GM19240 (cell line): ENCODE measurements around the gene ACVR1.
"Not testable (repeated sequence)": the region's sequence is repeated elsewhere in the genome, so short reads cannot be mapped to it uniquely, and the experiment has no call there.

Source experiments
- DNase-seq: peaks from one replicate; pipeline ENCODE4 v3.0.0; 2011; ENCODE audit warnings: low spot score; ENCODE audit not compliant: insufficient read length

The ACVR1 gene

DNA sequence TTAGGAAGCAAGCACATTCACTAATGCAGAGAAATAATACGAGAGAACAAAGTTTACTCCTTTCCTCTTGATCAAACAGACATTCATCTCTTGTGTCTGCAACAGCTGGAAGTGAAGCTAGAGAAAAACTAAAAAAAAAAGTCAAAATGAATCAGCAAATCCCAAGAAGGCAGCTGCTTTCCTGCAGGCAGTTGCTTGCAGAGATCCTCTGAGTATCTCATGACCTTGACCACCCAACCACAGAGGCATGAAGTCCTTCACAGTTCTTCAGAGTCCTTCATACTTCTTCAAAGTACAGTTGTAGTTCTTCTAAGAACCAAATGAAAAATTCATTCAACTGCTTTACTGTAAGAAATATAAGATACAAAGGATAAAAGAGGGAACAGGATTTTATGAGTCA, 150.3 kb downstream of the ACVR1 start:
- DNase-seq = no peak

DNA sequence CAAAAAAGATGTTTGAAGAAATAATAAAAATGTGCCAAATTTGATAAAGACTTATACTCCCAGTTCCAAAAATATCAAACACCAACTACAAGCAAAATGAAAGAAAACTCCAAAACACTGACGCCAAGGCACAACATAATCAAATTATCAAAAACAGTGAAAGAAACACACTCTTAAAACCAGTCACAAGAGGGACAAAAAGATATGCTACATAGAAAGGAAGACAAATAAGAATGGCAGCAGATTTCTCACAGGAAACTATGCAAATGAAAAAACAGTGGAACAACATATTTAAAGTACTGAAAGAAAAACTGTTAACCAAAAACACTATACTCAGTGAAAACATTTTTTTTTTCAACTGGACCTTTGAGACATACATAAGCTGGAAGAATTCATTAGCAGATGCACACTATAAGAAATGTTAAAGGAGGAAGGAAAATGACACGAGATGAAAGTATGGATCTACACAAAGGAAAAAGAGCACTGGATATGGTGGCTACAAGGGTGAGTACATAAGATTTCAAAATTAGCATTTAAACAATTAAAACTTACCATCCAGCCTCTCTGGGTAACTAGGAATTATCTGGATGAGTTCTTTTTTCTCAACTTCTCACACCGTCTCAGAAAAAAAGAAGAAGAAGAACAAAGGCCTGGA, 153.4 kb downstream of the ACVR1 start:
- DNase-seq = no peak

DNA sequence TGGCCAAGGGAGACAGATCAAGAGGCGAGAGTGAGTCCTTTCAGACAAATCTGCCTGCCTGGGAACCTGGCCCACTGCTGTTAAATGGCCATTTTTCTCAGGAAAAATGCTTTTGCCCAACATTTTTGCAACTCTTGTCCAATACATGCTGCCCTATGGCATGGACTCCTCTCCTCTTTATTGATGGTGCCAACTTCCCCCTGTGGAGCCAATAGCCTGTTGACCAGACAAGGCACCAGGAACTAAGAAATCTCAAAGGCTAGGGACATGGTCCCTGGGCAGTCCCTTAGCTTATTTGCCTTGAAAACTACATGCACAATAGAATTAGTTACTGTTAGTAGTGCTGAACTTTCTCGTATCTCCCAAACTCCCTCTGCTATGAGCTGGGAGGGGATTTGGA, 155.6 kb downstream of the ACVR1 start:
- no peak for DNase-seq

DNA sequence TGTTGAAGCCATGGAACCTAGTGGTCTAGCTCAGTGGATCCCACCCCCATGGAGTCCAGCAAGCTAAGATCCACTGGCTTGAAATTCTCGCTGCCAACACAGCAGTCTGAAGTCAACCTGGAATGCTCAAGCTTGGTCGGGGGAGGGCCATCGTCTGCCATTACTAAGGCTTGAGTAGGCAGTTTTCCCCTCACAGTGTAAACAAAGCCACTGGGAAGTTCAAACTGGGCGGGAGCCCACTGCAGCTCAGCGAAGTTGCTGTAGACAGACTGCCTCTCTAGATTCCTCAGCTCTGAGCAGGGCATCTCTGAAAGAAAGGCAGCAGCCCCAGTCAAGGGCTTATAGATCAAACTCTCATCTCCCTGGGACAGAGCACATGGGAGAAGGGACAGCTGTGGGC, 171.5 kb downstream of the ACVR1 start:
- DNase-seq = not testable (repeated sequence)

DNA sequence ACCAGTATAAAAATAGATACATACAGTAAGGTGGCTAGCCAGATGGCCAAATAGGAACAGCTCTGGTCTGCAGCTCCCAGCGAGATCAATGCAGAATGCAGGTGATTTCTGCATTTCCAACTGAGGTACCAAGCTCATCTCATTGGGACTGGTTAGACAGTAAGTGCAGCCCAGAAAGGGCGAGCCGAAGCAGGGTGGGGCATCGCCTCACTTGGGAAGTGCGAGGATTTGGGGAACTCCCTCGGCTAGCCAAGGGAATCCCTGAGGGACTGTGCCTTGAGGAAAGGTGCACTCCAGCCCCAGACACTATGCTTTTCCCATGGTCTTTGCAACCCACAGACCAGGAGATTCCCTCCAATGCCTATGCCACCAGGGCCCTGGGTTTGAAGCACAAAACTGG, 172.0 kb downstream of the ACVR1 start:
- DNase-seq = not testable (repeated sequence)

DNA sequence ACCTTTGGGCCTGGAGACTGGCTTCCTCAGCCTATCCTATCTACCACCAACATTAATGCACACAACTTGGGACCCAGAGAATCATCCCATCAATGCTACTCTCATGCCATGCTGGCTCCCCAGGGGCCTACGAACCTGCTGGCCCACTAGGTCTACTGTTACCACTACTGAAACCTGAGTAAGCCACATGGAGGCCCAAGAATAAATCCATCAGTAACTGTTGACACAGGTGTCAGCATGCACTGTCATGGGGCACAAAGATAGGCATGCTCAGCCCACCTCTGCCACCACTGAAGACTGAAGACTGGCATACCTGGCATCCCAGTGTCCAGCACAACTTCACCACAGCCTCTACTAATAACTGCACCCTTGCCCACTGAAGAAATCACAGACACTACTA, 176.3 kb downstream of the ACVR1 start:
- no peak for DNase-seq

DNA sequence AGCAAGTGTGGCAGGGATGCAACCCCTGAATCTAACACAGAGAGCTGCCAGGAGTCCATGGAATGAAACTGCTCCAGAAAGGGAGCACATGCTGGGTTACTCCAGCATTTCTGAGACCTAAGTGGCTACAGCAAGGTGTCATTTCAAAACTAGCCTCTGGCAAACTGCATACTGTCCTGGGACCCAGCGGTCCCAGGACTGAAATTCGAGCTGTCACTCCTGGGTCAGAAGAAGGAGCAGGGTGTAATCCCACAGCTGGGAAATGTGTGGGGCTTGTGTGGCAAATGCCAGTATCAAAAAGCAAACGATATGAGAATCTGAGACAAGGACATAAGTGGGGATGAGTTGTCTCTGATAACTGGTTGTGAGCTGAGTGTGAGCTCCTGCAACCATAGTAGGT, 177.1 kb downstream of the ACVR1 start:
- no peak for DNase-seq

DNA sequence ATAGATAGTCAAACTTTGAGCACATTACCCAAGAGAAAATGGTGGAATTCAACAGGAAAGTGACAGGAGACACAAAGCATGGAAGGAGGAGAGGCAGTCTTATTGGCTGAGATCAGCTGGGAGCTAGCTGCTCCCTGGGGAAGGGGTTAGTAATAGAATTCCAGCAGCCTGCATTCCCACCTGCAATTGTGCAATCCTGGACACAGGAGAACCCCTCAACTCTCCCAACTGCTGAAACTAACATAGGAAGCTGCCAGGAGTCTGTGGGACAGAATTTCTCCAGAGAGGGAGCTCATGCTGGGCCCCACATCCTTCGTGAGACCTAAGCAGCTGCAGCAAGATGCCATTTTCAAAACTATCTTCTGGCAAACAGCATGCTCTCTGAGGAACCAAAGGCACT, 177.7 kb downstream of the ACVR1 start:
- DNase-seq = no peak

DNA sequence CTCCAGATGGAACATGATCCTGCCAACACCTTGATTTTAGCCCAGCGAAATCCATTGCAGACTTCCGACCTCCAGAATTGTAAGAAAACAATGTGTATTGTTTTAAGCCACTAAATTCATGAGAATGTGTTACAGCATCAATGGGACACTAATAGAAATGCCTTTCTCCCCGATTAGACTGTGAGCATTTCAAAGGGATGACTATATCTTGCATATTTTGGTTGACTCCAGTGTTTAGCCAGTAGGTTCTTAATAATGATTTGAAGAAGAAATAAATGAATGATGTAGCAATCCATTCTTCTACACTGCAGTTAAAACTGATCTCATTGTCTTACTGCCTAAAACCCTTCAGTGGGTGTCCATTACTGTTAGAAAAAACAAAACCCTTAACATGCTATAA, 180.1 kb downstream of the ACVR1 start:
- no peak for DNase-seq

DNA sequence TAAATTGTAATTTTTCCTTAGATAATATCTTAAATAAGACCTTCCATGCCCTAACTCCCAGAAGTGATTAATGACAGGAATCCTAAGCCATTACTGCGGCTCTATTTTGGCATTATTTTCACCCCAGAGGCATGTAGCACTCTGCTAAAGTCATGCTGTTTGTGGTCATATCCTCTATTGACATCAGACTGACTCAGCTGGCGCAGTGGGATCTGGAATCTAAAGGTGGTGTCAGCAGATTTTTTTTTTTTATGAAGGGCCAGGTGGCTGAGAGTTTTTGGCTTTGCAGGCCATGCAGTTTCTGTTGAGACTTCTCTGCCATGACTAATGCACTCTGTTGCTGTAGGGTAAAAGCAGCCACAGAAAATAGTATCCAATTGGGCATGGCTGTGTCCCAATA, 183.4 kb downstream of the ACVR1 start:
- no peak for DNase-seq

DNA sequence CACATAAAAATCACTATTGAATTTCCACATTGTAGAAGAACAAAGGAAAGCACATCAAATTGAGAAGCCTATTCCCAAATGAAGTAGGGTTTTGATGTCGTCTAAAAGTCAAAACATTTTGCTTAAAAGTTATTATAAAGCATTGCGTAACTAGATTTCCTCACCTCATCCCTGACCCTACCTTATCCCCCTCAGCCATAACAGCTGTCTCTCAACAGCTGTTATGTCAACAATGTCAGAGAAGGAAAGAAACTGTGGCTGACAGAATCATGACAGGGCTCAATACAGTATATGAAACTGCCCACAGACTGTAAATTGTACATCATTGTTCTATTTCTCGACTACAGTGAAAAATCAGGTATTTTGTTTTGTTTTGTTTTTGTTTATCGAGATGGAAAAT, 184.4 kb downstream of the ACVR1 start:
- DNase-seq = no peak

DNA sequence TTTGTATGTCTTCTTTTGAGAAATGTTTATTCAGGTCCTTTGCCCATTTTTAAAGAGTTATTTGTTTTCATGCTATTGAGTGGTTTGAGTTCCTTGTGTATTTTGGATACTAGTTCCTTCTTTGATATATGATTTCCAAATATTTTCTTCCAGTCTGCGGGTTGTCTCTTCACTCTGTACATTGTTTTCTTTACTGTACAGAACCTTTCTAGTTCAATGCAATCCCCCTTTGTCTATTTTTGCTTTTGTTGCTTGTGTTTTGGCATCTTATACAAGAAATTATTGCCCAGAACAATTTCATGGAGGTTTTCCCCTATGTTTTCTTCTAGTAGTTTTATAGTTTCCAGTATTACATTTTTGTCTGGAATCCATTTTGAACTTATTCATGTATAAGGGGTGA, 185.0 kb downstream of the ACVR1 start:
- DNase-seq = no peak
